DND-41 (cell line): Measurements from ENCODE around the gene HPCAL1.

Source experiments
- EZH2 ChIP-seq: IDR thresholded peaks from 3 replicates; pipeline ENCODE4 v1.6.1; 2012; ENCODE audit warnings: borderline replicate concordance, low read depth, mild to moderate bottlenecking, moderate library complexity, low read length, inconsistent platforms; ENCODE audit not compliant: severe bottlenecking
- TF ChIP-seq, protein P1 (sequence below): IDR thresholded peaks from 2 replicates; pipeline ENCODE4 v1.5.1; 2012; ENCODE audit warnings: borderline replicate concordance, low read length, moderate library complexity, mild to moderate bottlenecking; ENCODE audit not compliant: poor library complexity, severe bottlenecking; ENCODE audit errors: extremely low read depth

- TF ChIP-seq, protein P1, sequence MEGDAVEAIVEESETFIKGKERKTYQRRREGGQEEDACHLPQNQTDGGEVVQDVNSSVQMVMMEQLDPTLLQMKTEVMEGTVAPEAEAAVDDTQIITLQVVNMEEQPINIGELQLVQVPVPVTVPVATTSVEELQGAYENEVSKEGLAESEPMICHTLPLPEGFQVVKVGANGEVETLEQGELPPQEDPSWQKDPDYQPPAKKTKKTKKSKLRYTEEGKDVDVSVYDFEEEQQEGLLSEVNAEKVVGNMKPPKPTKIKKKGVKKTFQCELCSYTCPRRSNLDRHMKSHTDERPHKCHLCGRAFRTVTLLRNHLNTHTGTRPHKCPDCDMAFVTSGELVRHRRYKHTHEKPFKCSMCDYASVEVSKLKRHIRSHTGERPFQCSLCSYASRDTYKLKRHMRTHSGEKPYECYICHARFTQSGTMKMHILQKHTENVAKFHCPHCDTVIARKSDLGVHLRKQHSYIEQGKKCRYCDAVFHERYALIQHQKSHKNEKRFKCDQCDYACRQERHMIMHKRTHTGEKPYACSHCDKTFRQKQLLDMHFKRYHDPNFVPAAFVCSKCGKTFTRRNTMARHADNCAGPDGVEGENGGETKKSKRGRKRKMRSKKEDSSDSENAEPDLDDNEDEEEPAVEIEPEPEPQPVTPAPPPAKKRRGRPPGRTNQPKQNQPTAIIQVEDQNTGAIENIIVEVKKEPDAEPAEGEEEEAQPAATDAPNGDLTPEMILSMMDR: no peak
- TF ChIP-seq EZH2: no peak
These were observed 149.6 kb downstream of the HPCAL1 start for GRCh38 chr2:10452312-10452711.
